ENCODE results near the gene GPC5.

- TF ChIP-seq CTCF (IDR thresholded peaks at IDR 0.05), result no peak
- no peak for TF ChIP-seq POLR2AphosphoS5 (IDR thresholded peaks at IDR 0.05)
- no peak for TF ChIP-seq POLR2A (IDR thresholded peaks at IDR 0.05)
These were observed 1224.5 kb downstream of the GPC5 start for GRCh38 chr13:92622905-92623304.
